ENCODE measurements around the gene CMC1. TPM values are rescaled to one million over a fixed set of nuclear protein-coding genes. Genes with fewer than 3 reads are reported as not detected.
"Not testable (repeated sequence)": the region's sequence is repeated elsewhere in the genome, so short reads cannot be mapped to it uniquely, and the experiment has no call there.

The CMC1 gene
- total RNA-seq, 1 experiment from 2014 or later, result 15.9 TPM

- H3K4me3 ChIP-seq (ENCODE audit: low read depth in 2 of 2, low read length in 2 of 2); POLR2A ChIA-PET; ATAC-seq; BruUV-seq (replicated peaks); intact Hi-C loops (cut with micrococcal nuclease; ENCODE audit: unreplicated experiment); H3K36me3 ChIP-seq (ENCODE audit: control insufficient read depth, insufficient read depth, low read length); H3K9me3 ChIP-seq (ENCODE audit: control insufficient read depth, insufficient read depth, low read depth, low read length); H3K27me3 ChIP-seq (ENCODE audit: control insufficient read depth, insufficient read depth, low read length); in situ Hi-C loops (cut with HindIII; ENCODE audit: low pct_unique_long_range_greater_than_20kb, low sequenced_read_pairs); H3K4me1 ChIP-seq (ENCODE audit: control insufficient read depth, insufficient read depth, low read length); DNase-seq (ENCODE audit: low read depth, low spot score); H3K27ac ChIP-seq (ENCODE audit: low read length): not testable (repeated sequence)
- CTCF ChIA-PET, result interaction anchor here (0.6 kb wide), 1 partner anchor 37 kb away, joined by 3 read pairs; no protein-coding TSS in a partner anchor
Measured at GRCh38 chr3:28200366-28200848, 41.0 kb upstream of the CMC1 start.

GRCh38 chr3:28206479-28206878, 34.9 kb upstream of the CMC1 start:
- Histone ChIP-seq H3K9me3 (ENCODE audit: control insufficient read depth, insufficient read depth, low read depth, low read length) (no peaks in the 10 kb centered on the region), H3K4me3 (ENCODE audit: low read depth in 2 of 2, low read length in 2 of 2) (no peak overlapping the region), H3K4me1 (ENCODE audit: control insufficient read depth, insufficient read depth, low read length) (no peaks in the 10 kb centered on the region), H3K36me3 (ENCODE audit: control insufficient read depth, insufficient read depth, low read length) (no peaks in the 10 kb centered on the region), H3K27ac (ENCODE audit: low read length) (no peak overlapping the region), H3K27me3 (ENCODE audit: control insufficient read depth, insufficient read depth, low read length) (no peaks in the 10 kb centered on the region)
- ChIA-PET CTCF (no interaction called here), POLR2A (no interaction called here)
- in situ Hi-C loops (cut with HindIII; ENCODE audit: low pct_unique_long_range_greater_than_20kb, low sequenced_read_pairs), result no loop called here
- no peak for DNase-seq (ENCODE audit: low read depth, low spot score)
- ATAC-seq, result no peak
- no peak for TF ChIP-seq CTCF (IDR thresholded peaks at IDR 0.05)
- BruUV-seq (replicated peaks), result no TSS peak
- intact Hi-C loops (cut with micrococcal nuclease; ENCODE audit: unreplicated experiment), result no loop called here

GRCh38 chr3:28207000-28207733, 34.3 kb upstream of the CMC1 start:
- intact Hi-C loops (cut with micrococcal nuclease; ENCODE audit: unreplicated experiment) (no loop called here), in situ Hi-C loops (cut with HindIII; ENCODE audit: low pct_unique_long_range_greater_than_20kb, low sequenced_read_pairs) (no loop called here)
- H3K27ac ChIP-seq (ENCODE audit: low read length), result no peak overlapping the region
- BruUV-seq (replicated peaks), result no TSS peak
- POLR2A ChIA-PET, result no interaction called here
- DNase-seq (ENCODE audit: low read depth, low spot score) (no peak), ATAC-seq (no peak)
- H3K36me3 ChIP-seq (ENCODE audit: control insufficient read depth, insufficient read depth, low read length), result no peaks in the 10 kb centered on the region
- H3K4me1 ChIP-seq (ENCODE audit: control insufficient read depth, insufficient read depth, low read length), result no peaks in the 10 kb centered on the region
- H3K27me3 ChIP-seq (ENCODE audit: control insufficient read depth, insufficient read depth, low read length), result no peaks in the 10 kb centered on the region
- CTCF ChIA-PET, result no interaction called here
- no peak for TF ChIP-seq POLR2AphosphoS5 (IDR thresholded peaks at IDR 0.05; ENCODE audit: low read depth, low read length)
- TF ChIP-seq TCF7L2 (IDR thresholded peaks at IDR 0.05; ENCODE audit: low read depth, low read length), result no peak
- TF ChIP-seq CTCF (IDR thresholded peaks at IDR 0.05), result no peak
- no peak for TF ChIP-seq SIN3A (IDR thresholded peaks at IDR 0.05; ENCODE audit: borderline replicate concordance, insufficient read depth, low read depth, low read length)
- TF ChIP-seq REST (IDR thresholded peaks at IDR 0.05; ENCODE audit: insufficient read depth in 1 of 2, low read depth in 2 of 2, low read length in 1 of 2), result no peak
- no peaks in the 10 kb centered on the region for H3K9me3 ChIP-seq (ENCODE audit: control insufficient read depth, insufficient read depth, low read depth, low read length)
- H3K4me3 ChIP-seq (ENCODE audit: low read depth in 2 of 2, low read length in 2 of 2), result no peak overlapping the region
